GM19438 (cell line): ENCODE measurements around the gene TRIM65.
"Not testable (repeated sequence)": the region's sequence is repeated elsewhere in the genome, so short reads cannot be mapped to it uniquely, and the experiment has no call there.

Source experiments
- ATAC-seq: cut with Tn5 transposase; IDR thresholded peaks from one replicate; pipeline ENCODE4 v1.9.1; 2021; ENCODE audit warnings: low read depth; ENCODE audit not compliant: unreplicated experiment

Gene TRIM65

GRCh38 chr17:75876190-75876937 lies 20.4 kb downstream of the TRIM65 start:
- ATAC-seq: no peak

- no peak for ATAC-seq
Measured at GRCh38 chr17:75875940-75876189, 20.9 kb downstream of the TRIM65 start.

- ATAC-seq: no peak
Measured at GRCh38 chr17:75875182-75875939, 21.4 kb downstream of the TRIM65 start.

- no peak for ATAC-seq
Measured at GRCh38 chr17:75874323-75875181, 22.2 kb downstream of the TRIM65 start.

- ATAC-seq: no peak
Measured at GRCh38 chr17:75873587-75874322, 23.0 kb downstream of the TRIM65 start.

- no peak for ATAC-seq
Measured at GRCh38 chr17:75872434-75873351, 24.1 kb downstream of the TRIM65 start.

GRCh38 chr17:75870228-75870627 lies 26.5 kb downstream of the TRIM65 start:
- not testable (repeated sequence) for ATAC-seq

- ATAC-seq: no peak
Measured at GRCh38 chr17:75869282-75870141, 27.2 kb downstream of the TRIM65 start.

GRCh38 chr17:75868730-75869281 lies 27.9 kb downstream of the TRIM65 start:
- not testable (repeated sequence) for ATAC-seq

GRCh38 chr17:75865404-75866188 lies 31.2 kb downstream of the TRIM65 start:
- ATAC-seq: not testable (repeated sequence)

- peak; percentile 17 for ATAC-seq
Measured at GRCh38 chr17:75864887-75865286, 31.9 kb downstream of the TRIM65 start.

GRCh38 chr17:75864448-75864871 lies 32.3 kb downstream of the TRIM65 start:
- ATAC-seq: peak; percentile 93

GRCh38 chr17:75861927-75862317 lies 34.8 kb downstream of the TRIM65 start:
- ATAC-seq: no peak

- ATAC-seq: not testable (repeated sequence)
Measured at GRCh38 chr17:75859358-75859757, 37.4 kb downstream of the TRIM65 start.

GRCh38 chr17:75856062-75856756 lies 40.5 kb downstream of the TRIM65 start:
- ATAC-seq: no peak

- ATAC-seq: peak; percentile 82
Measured at GRCh38 chr17:75855310-75856061, 41.3 kb downstream of the TRIM65 start, which contains the start of gene WBP2. WBP2 (minus strand) TSS chr17:75855335; CDS start chr17:75855297, 38 bp downstream.
